HG02884 (cell line): Measurements from ENCODE around the gene B3GNT2.
"Not testable (repeated sequence)": the region's sequence is repeated elsewhere in the genome, so short reads cannot be mapped to it uniquely, and the experiment has no call there.

Experiments used
- ATAC-seq: cut with Tn5 transposase; IDR thresholded peaks from one replicate; pipeline ENCODE4 v1.9.1; 2021; ENCODE audit warnings: mild to moderate bottlenecking, moderate library complexity; ENCODE audit not compliant: unreplicated experiment

Gene B3GNT2

GRCh38 chr2:62231541-62231940 is 35.6 kb downstream of the B3GNT2 start:
- ATAC-seq: no peak

GRCh38 chr2:62234755-62235655 is 39.1 kb downstream of the B3GNT2 start:
- no peak for ATAC-seq

- ATAC-seq: no peak
Measured at GRCh38 chr2:62236499-62236898, 40.6 kb downstream of the B3GNT2 start.

- no peak for ATAC-seq
Measured at GRCh38 chr2:62238236-62238635, 42.3 kb downstream of the B3GNT2 start.

GRCh38 chr2:62240546-62240945 is 44.6 kb downstream of the B3GNT2 start:
- ATAC-seq: no peak

GRCh38 chr2:62243983-62244382 is 48.1 kb downstream of the B3GNT2 start:
- ATAC-seq: no peak

- ATAC-seq: no peak
Measured at GRCh38 chr2:62248226-62248625, 52.3 kb downstream of the B3GNT2 start.

GRCh38 chr2:62250239-62250638 is 54.3 kb downstream of the B3GNT2 start:
- no peak for ATAC-seq

GRCh38 chr2:62254424-62255266 is 58.7 kb downstream of the B3GNT2 start:
- no peak for ATAC-seq

- no peak for ATAC-seq
Measured at GRCh38 chr2:62257466-62257865, 61.6 kb downstream of the B3GNT2 start.

- ATAC-seq: no peak
Measured at GRCh38 chr2:62263076-62263715, 67.3 kb downstream of the B3GNT2 start.

- ATAC-seq: no peak
Measured at GRCh38 chr2:62264186-62264585, 68.3 kb downstream of the B3GNT2 start.

GRCh38 chr2:62265106-62265505 is 69.2 kb downstream of the B3GNT2 start:
- no peak for ATAC-seq

GRCh38 chr2:62266433-62267038 is 70.6 kb downstream of the B3GNT2 start:
- no peak for ATAC-seq

- ATAC-seq: no peak
Measured at GRCh38 chr2:62267696-62268095, 71.8 kb downstream of the B3GNT2 start.

- ATAC-seq: not testable (repeated sequence)
Measured at GRCh38 chr2:62268681-62269188, 72.8 kb downstream of the B3GNT2 start.

- no peak for ATAC-seq
Measured at GRCh38 chr2:62270728-62271127, 74.8 kb downstream of the B3GNT2 start.
